ENCODE data around the gene SOX5. TPM values are rescaled to one million over a fixed set of nuclear protein-coding genes. Genes with fewer than 3 reads are reported as not detected.

SOX5 gene
- total RNA-seq, 1 experiment from 2014 or later: 3.1 TPM

- Mint-ChIP-seq H3K27me3 (ENCODE audit: low read depth) (no peaks in the 10 kb centered on the region), H3K4me3 (no peak overlapping the region), H3K36me3 (ENCODE audit: insufficient read depth in 1 of 3, low read depth in 3 of 3) (peaks cover 0 to 4% (median under 1%) of the 10 kb centered on the region in 3 experiments; a peak in 3 of 7 replicates), H3K9me3 (peaks cover 3% of the 10 kb centered on the region in 2 experiments), H3K27ac (peak overlapping the region in 1 of 3 experiments; percentile 30; a peak in 1 of 7 replicates), H3K4me1 (peaks cover 35 to 36% of the 10 kb centered on the region in 2 experiments)
- no peak overlapping the region for H4K5ac ChIP-seq (ENCODE audit: insufficient read length, low read depth, low read length)
- no peaks in the 10 kb centered on the region for H4K20me1 ChIP-seq (ENCODE audit: control insufficient read depth, insufficient read depth, insufficient read length)
- no peak overlapping the region for H4K91ac ChIP-seq (ENCODE audit: insufficient read length, low read depth, low read length)
- H3K27ac ChIP-seq (ENCODE audit: insufficient read length, low read depth, low read length): no peak overlapping the region
- TF ChIP-seq, protein P1, sequence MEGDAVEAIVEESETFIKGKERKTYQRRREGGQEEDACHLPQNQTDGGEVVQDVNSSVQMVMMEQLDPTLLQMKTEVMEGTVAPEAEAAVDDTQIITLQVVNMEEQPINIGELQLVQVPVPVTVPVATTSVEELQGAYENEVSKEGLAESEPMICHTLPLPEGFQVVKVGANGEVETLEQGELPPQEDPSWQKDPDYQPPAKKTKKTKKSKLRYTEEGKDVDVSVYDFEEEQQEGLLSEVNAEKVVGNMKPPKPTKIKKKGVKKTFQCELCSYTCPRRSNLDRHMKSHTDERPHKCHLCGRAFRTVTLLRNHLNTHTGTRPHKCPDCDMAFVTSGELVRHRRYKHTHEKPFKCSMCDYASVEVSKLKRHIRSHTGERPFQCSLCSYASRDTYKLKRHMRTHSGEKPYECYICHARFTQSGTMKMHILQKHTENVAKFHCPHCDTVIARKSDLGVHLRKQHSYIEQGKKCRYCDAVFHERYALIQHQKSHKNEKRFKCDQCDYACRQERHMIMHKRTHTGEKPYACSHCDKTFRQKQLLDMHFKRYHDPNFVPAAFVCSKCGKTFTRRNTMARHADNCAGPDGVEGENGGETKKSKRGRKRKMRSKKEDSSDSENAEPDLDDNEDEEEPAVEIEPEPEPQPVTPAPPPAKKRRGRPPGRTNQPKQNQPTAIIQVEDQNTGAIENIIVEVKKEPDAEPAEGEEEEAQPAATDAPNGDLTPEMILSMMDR (conservative IDR thresholded peaks at IDR 0.05): no peak
- H3K23me2 ChIP-seq (ENCODE audit: insufficient read length, low read depth, low read length, poor library complexity, severe bottlenecking): no peaks in the 10 kb centered on the region
- H3T11ph ChIP-seq (ENCODE audit: low read length): no peak overlapping the region
- no peak overlapping the region for H2BK20ac ChIP-seq (ENCODE audit: low read depth, low read length, poor library complexity, severe bottlenecking)
- no CpG with 5 or more reads among the region's 5 CpGs for WGBS (ENCODE audit: extremely low coverage, insufficient read length, low lambda C conversion rate)
- H3K79me1 ChIP-seq (ENCODE audit: insufficient read depth, low read depth, low read length, poor library complexity, severe bottlenecking): no peaks in the 10 kb centered on the region
- no peak overlapping the region for H3K4ac ChIP-seq (ENCODE audit: low read depth, low read length)
- no peak overlapping the region for H3K56ac ChIP-seq (ENCODE audit: insufficient read length, low read depth, low read length)
- peaks cover 4% of the 10 kb centered on the region; the same call in 1 of the 2 replicates for H3K4me1 ChIP-seq (ENCODE audit: insufficient read depth, low read length)
- no peak overlapping the region for H2BK12ac ChIP-seq (ENCODE audit: insufficient read length, low read depth, low read length)
- H3K27me3 ChIP-seq (ENCODE audit: insufficient read depth, low read length): no peaks in the 10 kb centered on the region
- no peak overlapping the region for H2BK5ac ChIP-seq (ENCODE audit: insufficient read length, low read length)
- H3K23ac ChIP-seq (ENCODE audit: insufficient read length, low read depth, low read length): no peak overlapping the region
- H4K8ac ChIP-seq (replicated peaks; ENCODE audit: insufficient read length, low read depth, low read length): no peak overlapping the region
- H3K4me2 ChIP-seq (ENCODE audit: insufficient read depth, insufficient read length, low read length): no peak overlapping the region
- no peaks in the 10 kb centered on the region for H3K9me3 ChIP-seq (ENCODE audit: control insufficient read depth, low read depth, low read length)
- no peak overlapping the region for H2BK120ac ChIP-seq (ENCODE audit: low read depth, low read length, poor library complexity, severe bottlenecking)
- H2AFZ ChIP-seq (ENCODE audit: low read length): no peak overlapping the region
- H2AK5ac ChIP-seq (ENCODE audit: insufficient read length, low read length): no peak overlapping the region
- no peak overlapping the region for H2BK15ac ChIP-seq (ENCODE audit: low read depth, low read length)
- no peak overlapping the region for H3K18ac ChIP-seq (ENCODE audit: insufficient read length, low read depth, low read length)
- no peak overlapping the region for H3K14ac ChIP-seq (ENCODE audit: insufficient read depth, low read length)
- H3K79me2 ChIP-seq (ENCODE audit: insufficient read depth, low read length): no peaks in the 10 kb centered on the region
- no peak overlapping the region for H3K9ac ChIP-seq (ENCODE audit: extremely low read depth, insufficient read length, low read length)
- DNase-seq: no peak
Measured at GRCh38 chr12:23771240-23771949, 178.1 kb downstream of the SOX5 start.

Measured in H9 (cell line).